PC-9 (cell line): ENCODE measurements around the gene STXBP2.

ENCODE experiments used
- CTCF ChIP-seq: fragments of 200-600 bp; sonication (generic); conservative IDR thresholded peaks from 2 replicates; pipeline ENCODE4 v1.6.1; 2017; ENCODE audit warnings: mixed run types, antibody characterized with exemption, mild to moderate bottlenecking, moderate library complexity
- EZH2 ChIP-seq: fragments of 200-600 bp; sonication (generic); IDR thresholded peaks from 2 replicates; pipeline ENCODE4 v1.8.0; 2017; ENCODE audit warnings: antibody characterized with exemption, low read depth

- TF ChIP-seq CTCF: no peak
- no peak for TF ChIP-seq EZH2
Observed at GRCh38 chr19:7662657-7663056, 25.7 kb downstream of the STXBP2 start.
